Lower leg skin (tissue), 3 donors: ENCODE data around the gene TULP3.

Source experiments
- CTCF ChIP-seq, 3 donors: fragments of 450-650 bp; IDR thresholded peaks; one replicate each; pipeline ENCODE4 v1.5.1; 2016; ENCODE audit warnings: antibody characterized with exemption in 3 of 3, mild to moderate bottlenecking in 3 of 3, moderate library complexity in 2 of 3
- POLR2A ChIP-seq, 2 donors: fragments of 450-650 bp; IDR thresholded peaks; one replicate each; pipeline ENCODE4 v1.6.1; 2016 to 2017; ENCODE audit warnings: antibody characterized with exemption in 2 of 2, mild to moderate bottlenecking in 1 of 2, moderate library complexity in 1 of 2

- TF ChIP-seq CTCF (IDR thresholded peaks at IDR 0.05) = no peak
- no peak for TF ChIP-seq POLR2A (IDR thresholded peaks at IDR 0.05)
These were observed 67.9 kb downstream of the TULP3 start for GRCh38 chr12:2958432-2959191.
